ENCODE measurements around the gene DROSHA.
"Not testable (repeated sequence)": the region's sequence is repeated elsewhere in the genome, so short reads cannot be mapped to it uniquely, and the experiment has no call there.

The DROSHA gene

GRCh38 chr5:31531888-31532547, at the start of gene DROSHA, which contains the start of gene C5orf22:
DROSHA (minus strand) TSS chr5:31532093; CDS start chr5:31529059, 3,034 bp downstream.
C5orf22 (plus strand) TSS chr5:31532301; CDS start chr5:31532393, 92 bp downstream.
- peak; percentile 98 for DNase-seq (ENCODE audit: low read depth, low spot score)

GRCh38 chr5:31579558-31579957, 47.7 kb upstream of the DROSHA start:
- DNase-seq (ENCODE audit: low read depth, low spot score) = no peak

- no peak for DNase-seq (ENCODE audit: low read depth, low spot score)
These were observed 45.5 kb upstream of the DROSHA start for GRCh38 chr5:31577438-31577837.

- DNase-seq (ENCODE audit: low read depth, low spot score) = no peak
These were observed 42.9 kb upstream of the DROSHA start for GRCh38 chr5:31574772-31575171.

GRCh38 chr5:31573494-31574142, 41.7 kb upstream of the DROSHA start:
- no peak for DNase-seq (ENCODE audit: low read depth, low spot score)

GRCh38 chr5:31569068-31569467, 37.2 kb upstream of the DROSHA start:
- no peak for DNase-seq (ENCODE audit: low read depth, low spot score)

GRCh38 chr5:31568302-31568835, 36.5 kb upstream of the DROSHA start:
- DNase-seq (ENCODE audit: low read depth, low spot score) = no peak

- not testable (repeated sequence) for DNase-seq (ENCODE audit: low read depth, low spot score)
These were observed 34.5 kb upstream of the DROSHA start for GRCh38 chr5:31566362-31566761.

GRCh38 chr5:31563216-31563615, 31.3 kb upstream of the DROSHA start:
- no peak for DNase-seq (ENCODE audit: low read depth, low spot score)

GRCh38 chr5:31561946-31562345, 30.1 kb upstream of the DROSHA start:
- DNase-seq (ENCODE audit: low read depth, low spot score) = no peak

GRCh38 chr5:31559942-31560341, 28.0 kb upstream of the DROSHA start:
- DNase-seq (ENCODE audit: low read depth, low spot score) = no peak

GRCh38 chr5:31556461-31556860, 24.6 kb upstream of the DROSHA start:
- no peak for DNase-seq (ENCODE audit: low read depth, low spot score)

- no peak for DNase-seq (ENCODE audit: low read depth, low spot score)
These were observed 22.7 kb upstream of the DROSHA start for GRCh38 chr5:31554552-31554951.

GRCh38 chr5:31553863-31554262, 22.0 kb upstream of the DROSHA start:
- no peak for DNase-seq (ENCODE audit: low read depth, low spot score)

- DNase-seq (ENCODE audit: low read depth, low spot score) = no peak
These were observed 20.0 kb upstream of the DROSHA start for GRCh38 chr5:31551878-31552277.

GRCh38 chr5:31549114-31549513, 17.2 kb upstream of the DROSHA start:
- not testable (repeated sequence) for DNase-seq (ENCODE audit: low read depth, low spot score)

GRCh38 chr5:31537851-31538250, 6.0 kb upstream of the DROSHA start:
- no peak for DNase-seq (ENCODE audit: low read depth, low spot score)

GRCh38 chr5:31537349-31537748, 5.5 kb upstream of the DROSHA start:
- no peak for DNase-seq (ENCODE audit: low read depth, low spot score)

- no peak for DNase-seq (ENCODE audit: low read depth, low spot score)
These were observed 5.0 kb upstream of the DROSHA start for GRCh38 chr5:31536873-31537272.

- DNase-seq (ENCODE audit: low read depth, low spot score) = no peak
These were observed 2.7 kb upstream of the DROSHA start for GRCh38 chr5:31534527-31535046.

- DNase-seq (ENCODE audit: low read depth, low spot score) = no peak
These were observed 378 bp downstream of the DROSHA start for GRCh38 chr5:31531543-31531887.

GRCh38 chr5:31530541-31531265, 1.2 kb downstream of the DROSHA start:
- peak; percentile 8 for DNase-seq (ENCODE audit: low read depth, low spot score)
